GM12878 (cell line): ENCODE measurements around the gene LRBA. TPM values are rescaled to one million over a fixed set of nuclear protein-coding genes. Genes with fewer than 3 reads are reported as not detected.

Experiments
- ATAC-seq: fragments of 200-7000 bp; cut with Tn5 transposase; 3 replicates; pipeline ENCODE4 v1.9.1; 2020; ENCODE audit warnings: mild to moderate bottlenecking, moderate library complexity
- BruUV-seq: library from RNA; stranded (reverse); fragments of 400-500 nt; replicated peaks from 2 replicates; lab custom pipeline; 2021; lab: Mats Ljungman, UMichigan
- CTCF ChIA-PET: fragments of 300-600 bp; sonication (Branson Sonifier 250); formaldehyde crosslinking; extraction: SDS; loops from one replicate; lab custom pipeline; 2021; ENCODE audit warnings: inconsistent platforms; lab: Yijun Ruan, JAX
- POLR2A ChIA-PET: fragments of 350-600 bp; formaldehyde crosslinking; extraction: SDS; loops from one replicate; lab custom pipeline; 2021; ENCODE audit warnings: inconsistent platforms; lab: Charles Lee
- RAD21 ChIA-PET: fragments of 300-600 bp; sonication (Branson Sonifier 250); formaldehyde crosslinking; loops from one replicate; lab custom pipeline; 2023; ENCODE audit warnings: antibody characterized with exemption; ENCODE audit not compliant: unreplicated experiment; lab: Charles Lee
- SMC1A ChIA-PET: fragments of 300-600 bp; sonication (Branson Sonifier 250); formaldehyde crosslinking; loops from one replicate; lab custom pipeline; 2023; ENCODE audit not compliant: unreplicated experiment, uncharacterized antibody; lab: Charles Lee
- DNase-seq: peaks from one replicate; pipeline ENCODE4 v3.0.0-alpha.2; 2011; ENCODE audit warnings: low read depth, low spot score
- FAIRE-seq: peaks from 3 replicates; lab custom pipeline; 2011; peaks lifted over from hg19 to GRCh38; lab: Jason Lieb, UNC
- H2AFZ ChIP-seq: 2 replicates; pipeline ENCODE4 v1.6.0; 2011; ENCODE audit warnings: low read depth, low read length, control low read depth; ENCODE audit not compliant: control insufficient read depth
- H3K27ac ChIP-seq: 2 replicates; pipeline ENCODE4 v1.5.1; 2011; ENCODE audit warnings: control low read depth; ENCODE audit not compliant: control insufficient read depth, insufficient read depth
- H3K27me3 ChIP-seq, 2 experiments: replicated peaks in 1 of 2; 2 replicates each; pipeline versions ENCODE4 v1.6.0 to v1.6.1; 2011; ENCODE audit warnings: low read length in 1 of 2; ENCODE audit not compliant: control insufficient read depth in 2 of 2, insufficient read depth in 2 of 2
- H3K36me3 ChIP-seq, 2 experiments: 2 replicates each; pipeline ENCODE4 v1.5.1; 2011; ENCODE audit warnings: low read length in 1 of 2; ENCODE audit not compliant: control insufficient read depth in 2 of 2, insufficient read depth in 2 of 2
- H3K4me1 ChIP-seq: 2 replicates; pipeline ENCODE4 v1.6.1; 2011; ENCODE audit warnings: mild to moderate bottlenecking, low read length, moderate library complexity, mixed read lengths; ENCODE audit not compliant: control insufficient read depth, insufficient read depth
- H3K4me2 ChIP-seq: 2 replicates; pipeline ENCODE4 v1.6.0; 2011; ENCODE audit warnings: control low read depth; ENCODE audit not compliant: control insufficient read depth, insufficient read depth
- H3K4me3 ChIP-seq: fragments of 200-600 bp; sonication (generic); 2 replicates; pipeline ENCODE4 v1.5.1; 2016
- H3K79me2 ChIP-seq: 2 replicates; pipeline ENCODE4 v1.6.0; 2011; ENCODE audit warnings: low read length; ENCODE audit not compliant: control insufficient read depth, insufficient read depth
- H3K9ac ChIP-seq: 2 replicates; pipeline ENCODE4 v1.8.0; 2011; ENCODE audit warnings: low read length, control low read depth, mixed read lengths; ENCODE audit not compliant: control insufficient read depth, insufficient read depth
- H3K9me3 ChIP-seq: replicated peaks from 3 replicates; pipeline ENCODE4 v1.5.1; 2011; ENCODE audit warnings: mild to moderate bottlenecking, low read length; ENCODE audit not compliant: control insufficient read depth, insufficient read depth
- H4K20me1 ChIP-seq: 2 replicates; pipeline ENCODE4 v1.6.0; 2011; ENCODE audit not compliant: control insufficient read depth, insufficient read depth
- BCL11A ChIP-seq: IDR thresholded peaks from 2 replicates; pipeline ENCODE4 v1.6.1; 2011; ENCODE audit warnings: low read depth, low read length
- BHLHE40 ChIP-seq, 2 experiments: fragments of 450-650 bp in 1 of 2; IDR thresholded peaks; 2 replicates each; pipeline ENCODE4 v1.6.1; 2011 to 2017; ENCODE audit warnings: low read depth in 2 of 2, borderline replicate concordance in 1 of 2, improper control_type of control experiment in 1 of 2, low read length in 1 of 2, mild to moderate bottlenecking in 1 of 2
- NBN ChIP-seq: fragments of 450-650 bp; IDR thresholded peaks from 2 replicates; pipeline ENCODE4 v1.6.1; 2016
- NFYB ChIP-seq: IDR thresholded peaks from 2 replicates; pipeline ENCODE4 v1.6.1; 2011; ENCODE audit warnings: low read depth, mild to moderate bottlenecking, low read length, improper control_type of control experiment, moderate library complexity; ENCODE audit not compliant: insufficient read depth
- NR2F1 ChIP-seq: fragments of 450-650 bp; conservative IDR thresholded peaks from 2 replicates; pipeline ENCODE4 v1.6.1; 2017; ENCODE audit warnings: mild to moderate bottlenecking
- PAX5 ChIP-seq: IDR thresholded peaks from 2 replicates; pipeline ENCODE4 v1.6.1; 2011; ENCODE audit warnings: low read depth, low read length, borderline replicate concordance
- SRF ChIP-seq, 2 experiments: IDR thresholded peaks; 2 replicates each; pipeline ENCODE4 v1.6.1; 2011; ENCODE audit warnings: low read depth in 2 of 2, low read length in 2 of 2, mild to moderate bottlenecking in 1 of 2, moderate library complexity in 1 of 2
- TBL1XR1 ChIP-seq: IDR thresholded peaks from 2 replicates; pipeline ENCODE4 v1.6.1; 2012; ENCODE audit warnings: low read depth, low read length, improper control_type of control experiment
- WRNIP1 ChIP-seq: IDR thresholded peaks from 2 replicates; pipeline ENCODE4 v1.6.1; 2011; ENCODE audit warnings: low read depth, low read length, improper control_type of control experiment, borderline replicate concordance
- ZNF384 ChIP-seq: IDR thresholded peaks from 2 replicates; pipeline ENCODE4 v1.6.1; 2012; ENCODE audit warnings: low read depth, mild to moderate bottlenecking, low read length, improper control_type of control experiment, borderline replicate concordance
- ZNF622 ChIP-seq: fragments of 450-650 bp; IDR thresholded peaks from 2 replicates; pipeline ENCODE4 v1.6.1; 2017; ENCODE audit warnings: mild to moderate bottlenecking, inconsistent platforms
- WGBS: methylation state at CpG from one replicate; pipeline ENCODE4 v1.1.6; 2016; ENCODE audit warnings: low lambda C conversion rate; ENCODE audit not compliant: insufficient replicate concordance, insufficient coverage; ENCODE audit errors: missing lambda C conversion rate; 5-methylcytosine and 5-hydroxymethylcytosine counted together
- in situ Hi-C: fragments of 300-500 bp; cut with MboI; formaldehyde crosslinking; loops from 9 replicates; pipeline ENCODE4 v1.14.3; 2018; ENCODE audit warnings: mixed read lengths
- intact Hi-C: fragments of 100-400 bp; cut with micrococcal nuclease; formaldehyde crosslinking; loops from one replicate; pipeline ENCODE4 v1.14.2; 2022; ENCODE audit not compliant: unreplicated experiment
- polyA plus RNA-seq, 11 experiments: library from polyadenylated mRNA; depleted of rRNA in 4 of 11; unstranded in 6 of 11; stranded (reverse) in 5 of 11; fragments of >200 nt; fragmentation: Nextera tagmentation in 4 of 11; fragmentation: Illumina TruSeq in 1 of 11; extraction: Ambion mirVana in 4 of 11; extraction: Trizol in 1 of 11; gene quantifications; 1 replicate in 1 of 11; 2 replicates in 10 of 11; pipeline versions ENCODE4 v1.2.1 to v1.2.3, GENCODE V29; 2011 to 2016; ENCODE audit warnings: inconsistent platforms in 2 of 11, missing spikeins in 2 of 11, low read depth in 1 of 11
- total RNA-seq, 4 experiments: library from RNA; depleted of rRNA in 3 of 4; stranded (reverse); fragments of >200 nt in 3 of 4; fragmentation: Illumina TruSeq in 1 of 4; extraction: Trizol in 1 of 4; gene quantifications; 2 replicates each; pipeline versions ENCODE4 v1.2.1 to v1.2.3, GENCODE V29; 2013 to 2021
- TF ChIP-seq, protein P1 (sequence below): fragments of 450-650 bp; conservative IDR thresholded peaks from 2 replicates; pipeline ENCODE4 v1.6.1; 2017; ENCODE audit warnings: mild to moderate bottlenecking, moderate library complexity
- TF ChIP-seq, protein P2 (sequence below): fragments of 150-350 bp; IDR thresholded peaks from 2 replicates; pipeline ENCODE4 v1.6.1; 2016; ENCODE audit warnings: low read depth, low read length

The LRBA gene
- total and polyA plus RNA-seq, 10 of the 15 experiments (the other 5 are each of a cell fraction or from before 2014, with no cell fraction given): 20.3 to 93.4 (median 55.0) TPM

DNA sequence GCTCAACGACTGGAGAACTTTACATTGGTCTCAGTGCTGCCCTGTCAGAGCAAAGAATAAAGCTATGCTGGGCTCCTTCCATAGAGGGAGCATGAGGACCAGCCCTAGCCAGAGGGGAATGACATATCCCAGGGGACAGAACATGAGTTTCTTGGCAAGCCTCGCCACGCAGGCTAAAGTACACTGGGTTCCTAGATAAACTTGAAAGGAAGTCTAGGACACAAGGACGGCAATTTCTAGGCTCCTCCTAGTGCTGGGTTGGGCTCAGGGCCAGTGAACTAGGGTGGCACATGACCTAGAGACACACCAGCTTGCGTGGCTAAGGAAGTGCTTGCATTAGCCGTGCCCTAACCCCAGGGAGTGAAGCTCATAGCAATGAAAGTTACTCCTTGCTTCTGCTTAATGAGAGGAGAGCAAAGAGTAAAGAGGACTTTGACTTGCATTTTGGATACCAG lies 292.1 kb downstream of the LRBA start:
- CTCF ChIA-PET: interaction anchor here (1.3 to 1.6 kb wide), 2 partner anchors 11 to 239 kb away, joined by 6 read pairs; no protein-coding TSS in a partner anchor

More for the DNA sequence above, 292.1 kb downstream of the LRBA start:
- 72% methylated on average over 6 of the region's 6 CpGs for WGBS
- SMC1A ChIA-PET: interaction anchor here (0.9 to 1.6 kb wide), 4 partner anchors 73 to 149 kb away, joined by 3 to 5 read pairs (median 3); no protein-coding TSS in a partner anchor
- FAIRE-seq: no peak
- TF ChIP-seq BHLHE40 (IDR thresholded peaks at IDR 0.05; ENCODE audit: borderline replicate concordance in 1 of 2, low read depth in 2 of 2, low read length in 1 of 2) (no peak), SRF (IDR thresholded peaks at IDR 0.05; ENCODE audit: low read depth in 2 of 2, low read length in 2 of 2) (no peak), NR2F1 (no peak), BCL11A (no peak), NBN (no peak), WRNIP1 (no peak), NFYB (no peak), ZNF384 (no peak), ZNF622 (no peak), TBL1XR1 (no peak), PAX5 (no peak)
- TF ChIP-seq, protein P1, sequence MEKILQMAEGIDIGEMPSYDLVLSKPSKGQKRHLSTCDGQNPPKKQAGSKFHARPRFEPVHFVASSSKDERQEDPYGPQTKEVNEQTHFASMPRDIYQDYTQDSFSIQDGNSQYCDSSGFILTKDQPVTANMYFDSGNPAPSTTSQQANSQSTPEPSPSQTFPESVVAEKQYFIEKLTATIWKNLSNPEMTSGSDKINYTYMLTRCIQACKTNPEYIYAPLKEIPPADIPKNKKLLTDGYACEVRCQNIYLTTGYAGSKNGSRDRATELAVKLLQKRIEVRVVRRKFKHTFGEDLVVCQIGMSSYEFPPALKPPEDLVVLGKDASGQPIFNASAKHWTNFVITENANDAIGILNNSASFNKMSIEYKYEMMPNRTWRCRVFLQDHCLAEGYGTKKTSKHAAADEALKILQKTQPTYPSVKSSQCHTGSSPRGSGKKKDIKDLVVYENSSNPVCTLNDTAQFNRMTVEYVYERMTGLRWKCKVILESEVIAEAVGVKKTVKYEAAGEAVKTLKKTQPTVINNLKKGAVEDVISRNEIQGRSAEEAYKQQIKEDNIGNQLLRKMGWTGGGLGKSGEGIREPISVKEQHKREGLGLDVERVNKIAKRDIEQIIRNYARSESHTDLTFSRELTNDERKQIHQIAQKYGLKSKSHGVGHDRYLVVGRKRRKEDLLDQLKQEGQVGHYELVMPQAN: no peak
- TF ChIP-seq, protein P2, sequence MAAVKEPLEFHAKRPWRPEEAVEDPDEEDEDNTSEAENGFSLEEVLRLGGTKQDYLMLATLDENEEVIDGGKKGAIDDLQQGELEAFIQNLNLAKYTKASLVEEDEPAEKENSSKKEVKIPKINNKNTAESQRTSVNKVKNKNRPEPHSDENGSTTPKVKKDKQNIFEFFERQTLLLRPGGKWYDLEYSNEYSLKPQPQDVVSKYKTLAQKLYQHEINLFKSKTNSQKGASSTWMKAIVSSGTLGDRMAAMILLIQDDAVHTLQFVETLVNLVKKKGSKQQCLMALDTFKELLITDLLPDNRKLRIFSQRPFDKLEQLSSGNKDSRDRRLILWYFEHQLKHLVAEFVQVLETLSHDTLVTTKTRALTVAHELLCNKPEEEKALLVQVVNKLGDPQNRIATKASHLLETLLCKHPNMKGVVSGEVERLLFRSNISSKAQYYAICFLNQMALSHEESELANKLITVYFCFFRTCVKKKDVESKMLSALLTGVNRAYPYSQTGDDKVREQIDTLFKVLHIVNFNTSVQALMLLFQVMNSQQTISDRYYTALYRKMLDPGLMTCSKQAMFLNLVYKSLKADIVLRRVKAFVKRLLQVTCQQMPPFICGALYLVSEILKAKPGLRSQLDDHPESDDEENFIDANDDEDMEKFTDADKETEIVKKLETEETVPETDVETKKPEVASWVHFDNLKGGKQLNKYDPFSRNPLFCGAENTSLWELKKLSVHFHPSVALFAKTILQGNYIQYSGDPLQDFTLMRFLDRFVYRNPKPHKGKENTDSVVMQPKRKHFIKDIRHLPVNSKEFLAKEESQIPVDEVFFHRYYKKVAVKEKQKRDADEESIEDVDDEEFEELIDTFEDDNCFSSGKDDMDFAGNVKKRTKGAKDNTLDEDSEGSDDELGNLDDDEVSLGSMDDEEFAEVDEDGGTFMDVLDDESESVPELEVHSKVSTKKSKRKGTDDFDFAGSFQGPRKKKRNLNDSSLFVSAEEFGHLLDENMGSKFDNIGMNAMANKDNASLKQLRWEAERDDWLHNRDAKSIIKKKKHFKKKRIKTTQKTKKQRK: no peak
- Histone ChIP-seq H3K4me1 (0 out of 2 replicates have a peak, but pooled peaks cover 3% of the 10 kb centered on the region), H3K9me3 (peaks cover 7% of the 10 kb centered on the region; the same call in 2 of the 3 replicates), H3K79me2 (no peaks in the 10 kb centered on the region), H3K4me2 (no peak overlapping the region), H4K20me1 (no peaks in the 10 kb centered on the region), H3K4me3 (no peak overlapping the region), H3K36me3 (no peaks in the 10 kb centered on the region; a peak in 1 of 4 replicates), H3K27ac (no peak overlapping the region), H3K9ac (no peak overlapping the region), H3K27me3 (no peaks in the 10 kb centered on the region), H2AFZ (no peak overlapping the region)
- RAD21 ChIA-PET: no interaction called here
- intact Hi-C loops (no loop called here), in situ Hi-C loops (no loop called here)
- BruUV-seq: no TSS peak
- DNase-seq: no peak
- POLR2A ChIA-PET: no interaction called here
- no peak for ATAC-seq
